Mesendoderm (in vitro differentiated cells): ENCODE results near the gene ATRIP.

ENCODE experiments used
- DNase-seq: peaks from one replicate; pipeline ENCODE4 v3.0.0; 2013
- H2AK5ac ChIP-seq: 2 replicates; pipeline ENCODE4 v1.6.1; 2013; ENCODE audit warnings: low read length, inconsistent platforms
- H2BK120ac ChIP-seq: 2 replicates; pipeline ENCODE4 v1.6.1; 2013; ENCODE audit warnings: low read depth, mild to moderate bottlenecking, low read length, moderate library complexity, mixed read lengths
- H2BK15ac ChIP-seq: replicated peaks from 2 replicates; pipeline ENCODE4 v1.6.1; 2013; ENCODE audit warnings: low read depth, mild to moderate bottlenecking, moderate library complexity
- H2BK5ac ChIP-seq: 2 replicates; pipeline ENCODE4 v1.6.1; 2013; ENCODE audit warnings: low read length, inconsistent platforms
- H3K18ac ChIP-seq: 2 replicates; pipeline ENCODE4 v1.6.1; 2013; ENCODE audit warnings: mild to moderate bottlenecking, low read length, mixed read lengths
- H3K23ac ChIP-seq: one replicate; pipeline ENCODE4 v1.6.1; 2013; ENCODE audit warnings: low read length
- H3K27ac ChIP-seq: 2 replicates; pipeline ENCODE4 v1.5.1; 2013; ENCODE audit warnings: low read depth, mild to moderate bottlenecking, inconsistent platforms, low read length, moderate library complexity
- H3K27me3 ChIP-seq: 2 replicates; pipeline ENCODE4 v1.6.1; 2013; ENCODE audit warnings: low read length, control low read depth, mild to moderate bottlenecking, inconsistent platforms; ENCODE audit not compliant: insufficient read depth, poor library complexity
- H3K36me3 ChIP-seq: 2 replicates; pipeline ENCODE4 v1.6.1; 2013; ENCODE audit warnings: low read length, inconsistent platforms; ENCODE audit not compliant: control insufficient read depth, insufficient read depth
- H3K4ac ChIP-seq: one replicate; pipeline ENCODE4 v1.6.1; 2013; ENCODE audit warnings: low read depth, mild to moderate bottlenecking, low read length, moderate library complexity
- H3K4me1 ChIP-seq: 2 replicates; pipeline ENCODE4 v1.6.1; 2013; ENCODE audit warnings: low read depth, low read length, inconsistent platforms; ENCODE audit not compliant: control insufficient read depth
- H3K4me2 ChIP-seq: 2 replicates; pipeline ENCODE4 v1.6.1; 2013; ENCODE audit warnings: low read length
- H3K4me3 ChIP-seq: 2 replicates; pipeline ENCODE4 v1.5.1; 2013; ENCODE audit warnings: mild to moderate bottlenecking, low read length
- H3K56ac ChIP-seq: one replicate; pipeline ENCODE4 v1.6.1; 2013; ENCODE audit warnings: low read length
- H3K79me1 ChIP-seq: 2 replicates; pipeline ENCODE4 v1.6.1; 2013; ENCODE audit warnings: low read length, inconsistent platforms
- H3K79me2 ChIP-seq: 2 replicates; pipeline ENCODE4 v1.6.1; 2013; ENCODE audit warnings: mild to moderate bottlenecking, low read length; ENCODE audit not compliant: control insufficient read depth, insufficient read depth
- H3K9ac ChIP-seq: 2 replicates; pipeline ENCODE4 v1.6.1; 2013; ENCODE audit warnings: low read length, inconsistent platforms
- H4K5ac ChIP-seq: one replicate; pipeline ENCODE4 v1.6.1; 2013; ENCODE audit warnings: low read length
- H4K8ac ChIP-seq: one replicate; pipeline ENCODE4 v1.6.1; 2013; ENCODE audit warnings: low read depth, mild to moderate bottlenecking, control low read depth, low read length, moderate library complexity
- WGBS: extraction: QIAGEN DNeasy Blood & Tissue Kit; methylation state at CpG from one replicate; pipeline ENCODE4 v1.1.7; 2013; ENCODE audit warnings: low lambda C conversion rate, missing lambda C conversion rate; ENCODE audit not compliant: insufficient coverage; ENCODE audit errors: extremely low coverage; 5-methylcytosine and 5-hydroxymethylcytosine counted together

ATRIP gene

DNA sequence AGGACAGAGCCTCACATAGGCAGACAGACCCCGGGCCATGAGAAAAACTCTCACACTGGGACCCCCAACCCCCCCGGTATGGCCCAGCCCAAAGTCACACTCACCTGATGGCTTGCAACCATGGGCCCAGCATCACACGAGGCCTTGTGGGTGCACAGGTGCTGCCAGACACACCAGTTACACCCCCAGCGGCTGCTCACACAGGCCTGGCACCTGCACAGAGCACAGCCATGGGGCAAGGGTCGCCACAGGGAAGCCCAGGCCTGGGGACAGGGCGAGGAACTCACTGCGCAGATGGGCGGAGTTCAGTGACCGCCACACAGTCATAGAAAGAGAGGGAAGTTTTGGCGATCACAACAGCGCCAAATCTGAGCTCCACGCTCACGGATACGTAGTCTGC lies 26.0 kb upstream of the ATRIP start:
- Histone ChIP-seq H3K79me2 (peaks cover 21% of the 10 kb centered on the region), H3K23ac (no peak overlapping the region), H3K4ac (no peak overlapping the region), H3K18ac (no peak overlapping the region), H3K9ac (no peak overlapping the region), H4K5ac (no peak overlapping the region), H3K4me3 (no peak overlapping the region), H3K4me1 (no peaks in the 10 kb centered on the region), H3K56ac (no peak overlapping the region), H2BK5ac (no peak overlapping the region), H3K36me3 (peaks cover 10% of the 10 kb centered on the region), H3K79me1 (peaks cover 14% of the 10 kb centered on the region), H3K27me3 (no peaks in the 10 kb centered on the region), H2BK120ac (no peak overlapping the region), H3K4me2 (no peak overlapping the region), H2BK15ac (no peak overlapping the region), H4K8ac (no peak overlapping the region), H3K27ac (no peak overlapping the region), H2AK5ac (no peak overlapping the region)
- DNase-seq: no peak
- WGBS: no CpG with 5 or more reads among the region's 14 CpGs

DNA sequence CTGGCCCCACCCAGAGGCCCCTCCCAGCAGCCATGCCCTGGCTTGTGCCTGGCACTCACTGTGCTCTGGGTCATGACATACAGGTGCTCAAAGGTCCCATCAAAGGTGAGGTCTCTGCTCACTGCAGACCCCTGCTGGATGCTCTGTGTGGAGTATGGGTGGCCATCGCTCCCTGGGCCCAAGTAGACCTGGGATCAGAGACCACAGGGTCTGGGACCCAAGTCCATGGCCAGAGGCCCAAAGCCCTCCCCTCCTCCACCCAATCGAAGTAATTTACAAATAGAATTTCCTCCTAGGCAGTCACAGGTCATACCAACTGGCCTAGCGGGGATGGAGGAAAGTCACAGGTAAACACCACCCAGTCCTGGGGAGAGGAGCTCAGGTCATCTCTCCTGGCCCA lies 24.3 kb upstream of the ATRIP start:
- WGBS: no CpG with 5 or more reads among the region's 3 CpGs
- Histone ChIP-seq H2BK5ac (no peak overlapping the region), H3K4me3 (no peak overlapping the region), H3K4me1 (no peaks in the 10 kb centered on the region), H3K79me2 (peaks cover 38% of the 10 kb centered on the region), H4K8ac (no peak overlapping the region), H3K27ac (no peak overlapping the region), H2BK120ac (no peak overlapping the region), H3K23ac (no peak overlapping the region), H4K5ac (no peak overlapping the region), H2BK15ac (no peak overlapping the region), H3K9ac (no peak overlapping the region), H3K4me2 (no peak overlapping the region), H3K79me1 (peaks cover 23% of the 10 kb centered on the region), H3K56ac (no peak overlapping the region), H3K36me3 (peaks cover 9% of the 10 kb centered on the region), H3K18ac (no peak overlapping the region), H3K27me3 (no peaks in the 10 kb centered on the region), H3K4ac (no peak overlapping the region), H2AK5ac (no peak overlapping the region)
- DNase-seq: no peak

DNA sequence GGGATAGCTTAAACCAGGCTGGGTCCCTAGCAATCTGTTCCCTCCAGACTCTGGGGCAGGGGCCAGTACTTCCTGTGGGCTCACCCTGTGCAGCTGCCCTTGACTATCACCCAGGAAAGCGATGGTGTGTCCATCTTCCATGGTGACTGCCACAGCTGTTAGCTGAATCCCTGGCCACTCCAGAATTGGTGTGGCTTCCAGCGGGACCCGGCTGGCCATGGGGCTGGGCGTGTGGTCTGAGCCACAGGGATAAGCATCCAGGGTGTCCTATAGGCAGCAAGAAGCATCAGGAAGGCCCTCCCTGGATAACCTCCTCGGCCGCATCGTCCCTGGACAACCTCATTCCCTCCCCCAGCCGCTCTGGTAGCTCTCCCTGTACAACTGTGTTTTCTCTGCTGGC lies 23.9 kb upstream of the ATRIP start:
- Histone ChIP-seq H3K27me3 (no peaks in the 10 kb centered on the region), H3K4me2 (no peak overlapping the region), H3K9ac (no peak overlapping the region), H3K27ac (no peak overlapping the region), H3K36me3 (peaks cover 8% of the 10 kb centered on the region), H2AK5ac (no peak overlapping the region), H3K56ac (no peak overlapping the region), H3K4ac (no peak overlapping the region), H3K79me2 (peaks cover 42% of the 10 kb centered on the region), H2BK120ac (no peak overlapping the region), H3K18ac (no peak overlapping the region), H2BK5ac (no peak overlapping the region), H2BK15ac (no peak overlapping the region), H3K79me1 (peaks cover 26% of the 10 kb centered on the region), H4K5ac (no peak overlapping the region), H3K4me3 (no peak overlapping the region), H3K4me1 (peaks cover 2% of the 10 kb centered on the region), H4K8ac (no peak overlapping the region), H3K23ac (no peak overlapping the region)
- no CpG with 5 or more reads among the region's 8 CpGs for WGBS
- DNase-seq: no peak

DNA sequence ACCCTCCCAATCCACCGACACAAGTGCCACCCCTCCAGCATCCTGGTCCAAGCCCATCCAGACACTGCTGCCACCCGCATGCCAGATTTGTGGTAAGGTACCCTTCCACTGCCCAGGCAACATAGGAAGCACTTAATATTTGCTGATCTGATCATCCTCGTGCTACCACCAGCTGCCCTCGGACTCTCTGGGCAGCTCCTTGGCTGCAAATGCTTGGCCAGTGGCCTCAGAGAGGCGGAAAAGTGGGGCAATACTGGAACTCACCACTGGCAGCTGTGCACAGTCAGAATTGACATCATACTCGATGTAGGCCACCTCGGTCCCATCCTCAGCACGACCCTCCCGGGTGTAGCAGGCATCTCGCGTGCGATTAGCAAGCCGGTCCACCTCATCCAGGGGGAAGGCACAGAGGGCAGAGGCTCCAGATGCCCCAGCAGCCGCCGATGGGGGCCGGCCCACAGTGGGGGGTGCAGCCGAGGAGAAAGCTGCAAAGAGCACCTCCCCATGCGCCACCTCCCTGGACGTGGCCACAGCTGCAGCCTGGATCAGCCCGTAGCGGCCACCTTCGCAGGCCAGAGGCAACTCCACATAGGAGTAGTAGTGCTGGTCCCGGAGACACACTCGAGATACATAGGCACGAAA lies 23.2 kb upstream of the ATRIP start:
- Histone ChIP-seq H2BK5ac (no peak overlapping the region), H3K23ac (no peak overlapping the region), H4K5ac (no peak overlapping the region), H3K27me3 (no peaks in the 10 kb centered on the region), H3K36me3 (peaks cover 4% of the 10 kb centered on the region), H3K4me2 (no peak overlapping the region), H2AK5ac (no peak overlapping the region), H2BK15ac (no peak overlapping the region), H3K18ac (no peak overlapping the region), H3K79me1 (peaks cover 33% of the 10 kb centered on the region), H3K9ac (no peak overlapping the region), H4K8ac (no peak overlapping the region), H3K4me3 (no peak overlapping the region), H3K56ac (no peak overlapping the region), H3K79me2 (peaks cover 49% of the 10 kb centered on the region), H3K27ac (no peak overlapping the region), H3K4me1 (peaks cover 8% of the 10 kb centered on the region), H3K4ac (no peak overlapping the region), H2BK120ac (no peak overlapping the region)
- no peak for DNase-seq
- no CpG with 5 or more reads among the region's 25 CpGs for WGBS

DNA sequence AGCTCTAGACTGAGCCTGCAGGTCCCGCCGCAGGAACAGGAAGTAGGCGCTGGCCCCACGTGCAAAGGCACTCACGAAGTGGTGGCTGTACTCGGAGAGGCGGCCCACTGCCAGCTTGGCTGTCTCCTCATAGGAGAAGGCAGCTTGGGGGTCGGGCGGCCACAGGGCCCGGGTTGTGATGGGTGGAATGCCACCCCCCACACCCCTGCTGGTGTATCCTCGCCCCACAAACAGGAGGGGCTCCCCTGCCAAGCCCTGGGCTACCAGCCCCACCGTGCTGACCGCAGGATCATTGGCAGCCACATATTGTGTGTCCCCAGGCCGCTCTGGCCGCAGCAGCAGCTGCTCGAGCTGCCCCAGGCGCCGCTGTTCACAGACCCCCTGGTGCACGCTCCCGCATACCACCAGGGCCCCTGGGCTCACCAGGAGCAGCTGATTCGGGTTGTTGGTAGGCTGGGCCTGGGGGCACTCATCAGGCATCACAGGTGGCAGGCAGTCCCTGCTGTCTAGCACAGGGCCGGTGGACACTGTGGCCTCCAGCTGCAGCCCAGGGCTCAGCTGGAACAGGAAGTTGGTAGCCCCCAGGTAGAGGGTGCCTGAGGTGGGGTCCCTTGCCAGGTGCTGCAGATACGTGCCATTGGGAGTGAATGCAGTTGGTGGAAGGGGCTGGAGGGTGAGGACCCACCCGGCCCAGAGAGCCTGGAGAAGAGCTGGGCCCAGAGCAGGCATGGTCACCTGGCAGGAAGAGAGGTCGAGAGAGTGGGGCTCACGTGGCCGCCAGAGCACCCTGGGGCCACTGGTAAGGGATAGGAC lies 22.4 kb upstream of the ATRIP start:
- no peak overlapping the region for H2BK15ac ChIP-seq
- H3K27ac ChIP-seq: no peak overlapping the region
- H2BK120ac ChIP-seq: no peak overlapping the region
- no peaks in the 10 kb centered on the region for H3K27me3 ChIP-seq
- H3K56ac ChIP-seq: no peak overlapping the region
- H2AK5ac ChIP-seq: no peak overlapping the region
- no peak overlapping the region for H3K4me2 ChIP-seq
- no peak overlapping the region for H2BK5ac ChIP-seq
- peaks cover 34% of the 10 kb centered on the region for H3K79me1 ChIP-seq
- WGBS: no CpG with 5 or more reads among the region's 27 CpGs
- no peak overlapping the region for H3K23ac ChIP-seq
- peaks cover 1% of the 10 kb centered on the region for H3K36me3 ChIP-seq
- DNase-seq: no peak
- peaks cover 8% of the 10 kb centered on the region for H3K4me1 ChIP-seq
- H3K4me3 ChIP-seq: no peak overlapping the region
- no peak overlapping the region for H3K4ac ChIP-seq
- no peak overlapping the region for H3K18ac ChIP-seq
- H3K9ac ChIP-seq: no peak overlapping the region
- H3K79me2 ChIP-seq: peaks cover 51% of the 10 kb centered on the region
- no peak overlapping the region for H4K5ac ChIP-seq
- H4K8ac ChIP-seq: no peak overlapping the region
